GM23338 (cell line): ENCODE data around the gene CRADD. TPM values are rescaled to one million over a fixed set of nuclear protein-coding genes. Genes with fewer than 3 reads are reported as not detected.

ENCODE experiments used
- ATAC-seq: fragments of 200-7000 bp; cut with Tn5 transposase; 3 replicates; pipeline ENCODE4 v1.9.1; 2020
- DNase-seq: peaks from one replicate; pipeline ENCODE4 v3.0.0-alpha.2; 2015; ENCODE audit warnings: low spot score
- H2AFZ ChIP-seq: fragments of 200-600 bp; sonication (generic); 2 replicates; pipeline ENCODE4 v1.8.0; 2016; ENCODE audit warnings: antibody characterized with exemption, mild to moderate bottlenecking, moderate library complexity
- H3F3A ChIP-seq: fragments of 200-600 bp; sonication (generic); replicated peaks from 2 replicates; pipeline ENCODE4 v1.8.0; 2017; ENCODE audit warnings: antibody characterized with exemption, mixed run types, low read depth
- H3K27ac ChIP-seq: fragments of 200-600 bp; sonication (generic); 2 replicates; pipeline ENCODE4 v1.6.1; 2016; ENCODE audit warnings: low read depth
- H3K27me3 ChIP-seq: fragments of 200-600 bp; sonication (generic); 2 replicates; pipeline ENCODE4 v1.8.0; 2016; ENCODE audit warnings: mild to moderate bottlenecking, mixed run types, moderate library complexity; ENCODE audit not compliant: insufficient read depth
- H3K36me3 ChIP-seq: fragments of 200-600 bp; sonication (generic); 2 replicates; pipeline ENCODE4 v1.8.0; 2016; ENCODE audit warnings: mild to moderate bottlenecking; ENCODE audit not compliant: insufficient read depth
- H3K4me1 ChIP-seq: fragments of 200-600 bp; sonication (generic); 2 replicates; pipeline ENCODE4 v1.8.0; 2016; ENCODE audit warnings: mild to moderate bottlenecking, moderate library complexity; ENCODE audit not compliant: insufficient read depth
- H3K4me2 ChIP-seq: fragments of 200-600 bp; sonication (generic); 2 replicates; pipeline ENCODE4 v1.7.1; 2017; ENCODE audit warnings: mixed run types
- H3K4me3 ChIP-seq: fragments of 200-600 bp; sonication (generic); 2 replicates; pipeline ENCODE4 v1.6.1; 2016; ENCODE audit warnings: mixed run types
- H3K79me2 ChIP-seq: fragments of 200-600 bp; sonication (generic); replicated peaks from 2 replicates; pipeline ENCODE4 v1.8.0; 2017; ENCODE audit warnings: mild to moderate bottlenecking; ENCODE audit not compliant: insufficient read depth
- H3K9me2 ChIP-seq: fragments of 200-600 bp; sonication (generic); 2 replicates; pipeline ENCODE4 v1.8.0; 2017; ENCODE audit not compliant: insufficient read depth
- H4K20me1 ChIP-seq: fragments of 200-600 bp; sonication (generic); replicated peaks from 2 replicates; pipeline ENCODE4 v1.8.0; 2017; ENCODE audit warnings: mild to moderate bottlenecking; ENCODE audit not compliant: insufficient read depth
- H3K27ac Mint-ChIP-seq: 2 replicates; pipeline ENCODE4 v1.8.0; 2020; ENCODE audit warnings: inconsistent platforms, mild to moderate bottlenecking, moderate library complexity, mixed read lengths
- H3K27me3 Mint-ChIP-seq: 3 replicates; pipeline ENCODE4 v1.8.0; 2022; ENCODE audit warnings: low read depth, mild to moderate bottlenecking, moderate library complexity, mixed read lengths, inconsistent platforms; ENCODE audit not compliant: insufficient read depth, poor library complexity
- H3K36me3 Mint-ChIP-seq: 3 replicates; pipeline ENCODE4 v1.8.0; 2021; ENCODE audit warnings: low read depth, mild to moderate bottlenecking, inconsistent platforms, moderate library complexity, mixed read lengths
- H3K4me1 Mint-ChIP-seq: 3 replicates; pipeline ENCODE4 v1.8.0; 2020; ENCODE audit warnings: mild to moderate bottlenecking, inconsistent platforms, mixed read lengths
- H3K4me3 Mint-ChIP-seq: 3 replicates; pipeline ENCODE4 v1.8.0; 2021; ENCODE audit warnings: moderate library complexity, mild to moderate bottlenecking, inconsistent platforms, mixed read lengths
- H3K9me3 Mint-ChIP-seq: 3 replicates; pipeline ENCODE4 v1.8.0; 2020; ENCODE audit warnings: moderate library complexity, mild to moderate bottlenecking, inconsistent platforms, mixed read lengths
- CTCF ChIP-seq, 2 experiments: fragments of 200-600 bp in 1 of 2; sonication (generic) in 1 of 2; conservative IDR thresholded peaks; 2 replicates each; pipeline versions ENCODE4 v1.5.1 to v1.6.1; 2016 to 2017; ENCODE audit warnings: antibody characterized with exemption in 2 of 2, low read depth in 2 of 2, mild to moderate bottlenecking in 2 of 2, moderate library complexity in 1 of 2
- EZH2 ChIP-seq: fragments of 200-600 bp; sonication (generic); IDR thresholded peaks from one replicate; pipeline ENCODE4 v1.8.0; 2017; ENCODE audit warnings: antibody characterized with exemption, mild to moderate bottlenecking, low read depth; ENCODE audit not compliant: unreplicated experiment
- NANOG ChIP-seq: IDR thresholded peaks from 2 replicates; pipeline ENCODE4 v1.6.1; 2016; ENCODE audit warnings: antibody characterized with exemption, borderline replicate concordance
- STAT1 ChIP-seq: IDR thresholded peaks from one replicate; pipeline ENCODE4 v1.6.1; 2016; ENCODE audit warnings: antibody characterized with exemption; ENCODE audit not compliant: unreplicated experiment
- ZNF114 ChIP-seq: fragments of 250-450 bp; sonication (Bioruptor Pico); IDR thresholded peaks from 2 replicates; pipeline ENCODE4 v1.5.0; 2020; ENCODE audit warnings: mild to moderate bottlenecking, moderate library complexity
- ZNF462 ChIP-seq: fragments of 250-450 bp; sonication (Bioruptor Pico); IDR thresholded peaks from 2 replicates; pipeline ENCODE4 v1.5.0; 2020; ENCODE audit warnings: mild to moderate bottlenecking, moderate library complexity
- polyA plus RNA-seq: library from polyadenylated mRNA; unstranded; fragments of >200 nt; fragmentation: Nextera tagmentation; extraction: Ambion mirVana; gene quantifications from 2 replicates; pipeline ENCODE4 v1.2.1, GENCODE V29; 2016
- total RNA-seq: library from RNA; depleted of rRNA; stranded (reverse); fragments of >200 nt; shearing (Covaris generic); gene quantifications from 2 replicates; pipeline ENCODE4 v1.2.3, GENCODE V29; 2014

The CRADD gene
- total and polyA plus RNA-seq, 2 experiments from 2014 or later: 6.3 to 27.9 TPM

GRCh38 chr12:93782853-93783252 lies 105.7 kb downstream of the CRADD start:
- no peak overlapping the region for H3K4me3 ChIP-seq
- no peaks in the 10 kb centered on the region for H3K9me3 Mint-ChIP-seq
- H3K36me3 Mint-ChIP-seq: no peaks in the 10 kb centered on the region
- no peak overlapping the region for H2AFZ ChIP-seq
- peaks cover 17% of the 10 kb centered on the region; the same call in 2 of the 3 replicates for H3K4me1 Mint-ChIP-seq
- no peaks in the 10 kb centered on the region for H3K36me3 ChIP-seq
- ATAC-seq (no peak), DNase-seq (no peak)
- H4K20me1 ChIP-seq: no peaks in the 10 kb centered on the region
- TF ChIP-seq EZH2 (no peak), NANOG (no peak)
- H3K9me2 ChIP-seq: no peaks in the 10 kb centered on the region
- H3F3A ChIP-seq: no peaks in the 10 kb centered on the region
- H3K27ac ChIP-seq: no peak overlapping the region
- no peaks in the 10 kb centered on the region for H3K27me3 ChIP-seq
- H3K79me2 ChIP-seq: no peaks in the 10 kb centered on the region
- H3K4me3 Mint-ChIP-seq: no peak overlapping the region
- no peak overlapping the region for H3K4me2 ChIP-seq
- no peaks in the 10 kb centered on the region for H3K27me3 Mint-ChIP-seq
- no peaks in the 10 kb centered on the region for H3K4me1 ChIP-seq
- no peak overlapping the region for H3K27ac Mint-ChIP-seq

- Histone ChIP-seq H2AFZ (no peak overlapping the region), H3K27ac (no peak overlapping the region), H3K4me1 (no peaks in the 10 kb centered on the region), H3K4me2 (no peak overlapping the region), H3K9me2 (no peaks in the 10 kb centered on the region), H3K36me3 (no peaks in the 10 kb centered on the region), H3K79me2 (no peaks in the 10 kb centered on the region), H3K4me3 (no peak overlapping the region), H3F3A (no peaks in the 10 kb centered on the region), H4K20me1 (no peaks in the 10 kb centered on the region), H3K27me3 (no peaks in the 10 kb centered on the region)
- no peaks in the 10 kb centered on the region for H3K36me3 Mint-ChIP-seq
- H3K4me1 Mint-ChIP-seq: peaks cover 17% of the 10 kb centered on the region; the same call in 2 of the 3 replicates
- no peaks in the 10 kb centered on the region for H3K9me3 Mint-ChIP-seq
- H3K27me3 Mint-ChIP-seq: no peaks in the 10 kb centered on the region
- ATAC-seq (no peak), DNase-seq (no peak)
- no peak for TF ChIP-seq NANOG
- H3K27ac Mint-ChIP-seq: no peak overlapping the region
- H3K4me3 Mint-ChIP-seq: no peak overlapping the region
Measured at GRCh38 chr12:93783832-93784231, 106.7 kb downstream of the CRADD start.

- no peak overlapping the region for H3K4me3 ChIP-seq
- Mint-ChIP-seq H3K9me3 (no peaks in the 10 kb centered on the region), H3K4me1 (peaks cover 17% of the 10 kb centered on the region; the same call in 2 of the 3 replicates), H3K27me3 (no peaks in the 10 kb centered on the region), H3K4me3 (no peak overlapping the region), H3K36me3 (no peaks in the 10 kb centered on the region), H3K27ac (no peak overlapping the region)
- H3K27ac ChIP-seq: peak overlapping the region; percentile 20; the same call in 1 of the 2 replicates
- H3K4me2 ChIP-seq: no peak overlapping the region
- ATAC-seq (no peak; the same call in 2 of the 3 replicates), DNase-seq (no peak)
- no peaks in the 10 kb centered on the region for H3K9me2 ChIP-seq
- H2AFZ ChIP-seq: no peak overlapping the region
- no peaks in the 10 kb centered on the region for H3K79me2 ChIP-seq
- no peaks in the 10 kb centered on the region for H3K4me1 ChIP-seq
- H3K36me3 ChIP-seq: no peaks in the 10 kb centered on the region
- H4K20me1 ChIP-seq: no peaks in the 10 kb centered on the region
- no peaks in the 10 kb centered on the region for H3F3A ChIP-seq
- H3K27me3 ChIP-seq: no peaks in the 10 kb centered on the region
- no peak for TF ChIP-seq EZH2
- no peak for TF ChIP-seq NANOG
- no peak for TF ChIP-seq ZNF114
- TF ChIP-seq STAT1: no peak
- TF ChIP-seq ZNF462: no peak
- no peak for TF ChIP-seq CTCF (conservative IDR thresholded peaks at IDR 0.05; ENCODE audit: low read depth in 2 of 2)
Measured at GRCh38 chr12:93784339-93785086, 107.3 kb downstream of the CRADD start.
